HG02938 (cell line): ENCODE results near the gene KLHL18.
A peak's percentile ranks its signal among the peaks of the same experiment; 100 is the strongest.
"Not testable (repeated sequence)": the region's sequence is repeated elsewhere in the genome, so short reads cannot be mapped to it uniquely, and the experiment has no call there.

ENCODE experiments used
- ATAC-seq: cut with Tn5 transposase; IDR thresholded peaks from one replicate; pipeline ENCODE4 v1.9.1; 2021; ENCODE audit warnings: mild to moderate bottlenecking, moderate library complexity; ENCODE audit not compliant: unreplicated experiment

Gene KLHL18

DNA sequence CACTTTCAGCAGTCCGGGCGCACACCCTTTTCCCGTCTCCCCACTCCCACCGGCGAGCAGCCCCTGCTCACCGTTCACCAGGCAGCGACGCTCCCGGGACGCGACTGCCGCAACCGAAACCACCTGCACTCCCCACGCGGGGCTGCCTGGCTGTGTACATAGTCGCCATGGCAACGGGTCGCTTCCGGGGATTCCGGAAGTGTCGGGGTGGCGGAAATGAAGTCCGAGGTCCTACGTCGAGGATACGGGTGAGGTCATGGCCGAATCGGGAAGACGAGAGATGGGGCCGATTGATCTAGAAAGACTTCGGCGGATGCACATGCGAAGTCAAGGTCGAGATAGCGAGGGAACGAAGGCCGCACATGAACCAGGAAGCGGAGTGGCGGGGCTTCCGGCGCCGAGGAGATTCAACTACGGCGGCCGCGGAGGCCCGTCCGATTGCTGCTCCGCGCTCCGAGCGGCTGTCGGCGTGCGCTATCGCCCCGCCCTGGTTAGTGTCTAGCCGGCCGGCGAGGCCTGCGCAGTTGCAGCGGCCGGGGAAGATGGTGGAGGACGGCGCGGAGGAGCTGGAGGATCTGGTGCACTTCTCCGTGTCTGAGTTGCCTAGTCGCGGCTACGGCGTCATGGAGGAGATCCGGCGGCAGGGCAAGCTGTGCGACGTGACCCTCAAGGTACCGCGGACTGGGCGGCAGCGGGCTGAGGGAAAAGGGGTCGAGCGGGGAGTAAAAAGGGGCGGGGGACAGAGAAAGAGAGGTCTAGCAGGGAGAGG is at the start of gene KLHL18, which contains the start of gene KIF9:
TSS of gene KLHL18 (plus strand) at position 521 of the 769 bp plus-strand sequence. CDS start at position 543, 22 bp downstream.
TSS of gene KIF9 (minus strand) at position 376 of the 769 bp plus-strand sequence. CDS start 5,425 bp downstream, outside the sequence.
- ATAC-seq, result peak; percentile 74

GRCh38 chr3:47238017-47238416 is 44.7 kb upstream of the KLHL18 start:
- ATAC-seq, result no peak

DNA sequence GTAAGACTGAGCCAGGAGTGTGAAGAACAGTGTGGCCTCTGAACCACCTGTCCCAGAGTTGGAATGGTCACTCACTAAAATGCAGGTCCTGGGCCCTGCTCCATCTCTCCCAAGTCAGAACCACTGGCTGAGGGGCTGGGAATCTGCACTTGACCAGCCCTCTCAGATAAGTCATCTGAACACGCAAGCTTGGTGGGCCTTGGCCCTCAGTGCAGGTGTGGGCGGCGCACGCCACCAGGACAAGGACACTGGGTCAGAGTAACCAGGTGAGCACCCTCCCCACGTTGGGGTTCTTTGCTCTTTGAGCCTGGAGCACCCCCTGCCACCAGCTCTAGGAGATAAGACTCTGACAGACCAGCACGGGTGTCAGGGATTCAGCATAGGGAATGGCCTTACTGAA is 42.8 kb upstream of the KLHL18 start:
- no peak for ATAC-seq

DNA sequence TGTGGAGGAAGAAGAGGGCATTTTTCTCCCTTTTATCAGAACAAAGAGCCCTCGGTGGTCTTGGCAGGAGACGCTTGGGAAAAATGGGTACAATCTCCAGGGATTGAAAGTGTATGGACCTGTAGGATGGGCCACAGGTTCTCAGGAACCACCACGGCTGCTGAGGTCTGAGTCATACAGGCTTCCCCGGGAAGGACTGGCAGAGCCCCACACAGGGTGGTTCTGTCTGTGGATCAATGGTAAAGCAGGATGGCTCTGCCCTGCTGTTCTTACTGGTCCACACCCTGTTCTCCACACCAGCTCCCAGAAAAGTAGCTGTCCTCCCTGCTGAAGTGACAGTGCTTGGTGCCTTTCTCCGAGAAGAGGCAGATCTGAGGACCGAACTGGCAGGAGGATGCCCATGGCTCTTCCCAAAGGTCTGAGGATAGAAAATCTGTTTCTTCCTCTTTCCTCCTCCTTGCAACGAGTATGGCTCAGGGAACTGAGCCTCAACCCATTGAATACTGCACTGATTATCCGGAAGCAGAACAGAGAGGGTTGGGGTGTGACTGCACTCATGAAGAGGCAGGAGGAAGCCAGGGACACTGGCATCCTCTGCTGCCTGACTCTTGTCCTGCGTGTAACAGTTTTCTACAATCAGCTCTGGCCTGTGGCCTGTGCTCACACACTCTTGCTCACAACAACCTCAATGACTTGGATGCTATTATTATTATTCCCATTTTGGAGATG is 39.2 kb upstream of the KLHL18 start:
- no peak for ATAC-seq

DNA sequence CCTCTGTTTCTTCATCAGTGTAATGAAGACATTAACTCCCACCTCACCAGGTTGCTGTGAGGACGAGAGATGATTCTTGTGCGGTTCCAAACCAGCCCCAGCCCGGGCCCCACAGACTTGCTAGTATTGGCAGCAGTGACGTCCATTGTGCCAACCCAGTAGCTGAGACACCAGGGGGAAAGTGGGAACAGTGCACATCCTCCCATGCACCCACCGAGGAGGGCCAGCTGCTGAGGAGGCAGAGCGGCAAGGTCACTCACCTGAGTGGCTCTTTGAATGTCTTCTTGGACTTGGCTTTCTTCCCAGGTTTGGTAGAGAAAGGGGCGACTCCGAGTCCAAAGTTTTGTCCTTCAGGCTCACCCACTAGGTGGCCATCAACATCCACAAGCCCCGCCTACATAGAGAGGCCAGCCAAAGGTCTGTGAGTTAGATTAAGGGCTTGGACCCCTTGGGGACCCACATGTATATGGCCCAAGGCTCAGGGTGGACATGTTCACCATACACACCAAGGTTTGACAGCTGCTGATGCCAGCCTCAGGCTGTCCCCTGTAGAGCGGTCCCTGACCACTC is 38.1 kb upstream of the KLHL18 start:
- no peak for ATAC-seq

DNA sequence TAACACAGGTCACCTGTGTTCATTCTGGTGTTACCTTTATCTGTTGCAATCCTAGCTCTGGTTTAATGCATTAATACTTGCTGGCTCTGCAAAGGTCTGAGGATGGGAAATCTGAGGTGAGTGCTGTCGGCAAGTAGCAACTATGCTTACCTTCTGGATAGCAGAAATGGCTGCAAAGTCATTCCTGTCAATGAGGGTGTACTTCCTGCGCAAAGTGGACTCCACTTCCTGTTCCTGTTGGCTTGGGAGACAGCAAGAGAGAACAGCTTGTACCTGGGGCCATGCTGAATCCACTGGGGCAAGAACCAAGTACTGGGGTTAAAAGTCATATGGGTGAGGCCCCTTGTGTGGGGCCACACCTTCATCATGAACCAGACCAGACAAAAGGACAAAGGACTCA is 37.5 kb upstream of the KLHL18 start:
- ATAC-seq, result no peak

DNA sequence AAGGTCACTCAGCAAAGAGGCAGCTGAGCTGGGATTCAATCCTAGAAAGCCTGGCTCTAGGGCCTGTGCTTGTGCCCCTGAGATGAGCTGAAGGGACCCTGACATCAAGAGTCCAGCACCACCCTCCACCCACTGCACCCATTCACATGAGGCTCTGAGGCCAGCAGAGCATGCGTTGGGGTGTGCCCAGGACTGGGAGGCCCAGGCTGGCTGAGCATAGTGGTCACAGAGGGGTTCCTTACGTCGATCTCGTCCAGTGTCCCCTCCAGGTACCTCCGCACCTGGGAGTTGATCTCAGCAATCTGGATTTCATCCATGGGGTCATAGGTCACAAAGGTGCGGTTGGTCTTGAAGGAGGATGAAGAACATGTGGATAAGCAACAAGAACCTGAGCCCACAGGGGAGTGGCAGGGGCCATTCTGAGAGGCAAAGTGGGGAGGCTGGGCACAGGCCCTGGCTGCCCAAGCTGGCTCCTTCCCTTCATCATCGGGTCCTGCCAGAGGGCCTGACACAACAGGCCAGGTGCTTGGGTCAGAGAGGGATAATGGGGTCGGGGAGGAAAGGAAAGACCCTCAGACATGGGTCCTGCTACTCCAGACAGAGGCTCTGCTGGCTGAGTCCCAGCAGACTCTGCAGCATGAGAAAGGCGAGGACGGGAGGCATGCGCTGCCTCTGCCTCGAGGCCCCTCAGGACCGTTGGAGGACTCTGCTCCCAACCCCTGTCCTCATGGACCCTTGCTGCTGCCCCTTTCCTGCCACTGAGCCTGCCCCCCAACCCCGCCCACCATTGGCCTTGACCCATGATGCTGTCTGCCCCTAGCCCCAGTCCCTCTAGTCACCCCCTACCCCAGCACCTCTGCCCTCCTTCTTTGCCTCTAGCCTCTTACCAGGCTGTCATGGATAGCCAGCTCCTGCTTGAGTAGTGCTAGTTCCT is 35.3 kb upstream of the KLHL18 start:
- ATAC-seq, result no peak

GRCh38 chr3:47250309-47251060 is 32.3 kb upstream of the KLHL18 start:
- ATAC-seq, result no peak

DNA sequence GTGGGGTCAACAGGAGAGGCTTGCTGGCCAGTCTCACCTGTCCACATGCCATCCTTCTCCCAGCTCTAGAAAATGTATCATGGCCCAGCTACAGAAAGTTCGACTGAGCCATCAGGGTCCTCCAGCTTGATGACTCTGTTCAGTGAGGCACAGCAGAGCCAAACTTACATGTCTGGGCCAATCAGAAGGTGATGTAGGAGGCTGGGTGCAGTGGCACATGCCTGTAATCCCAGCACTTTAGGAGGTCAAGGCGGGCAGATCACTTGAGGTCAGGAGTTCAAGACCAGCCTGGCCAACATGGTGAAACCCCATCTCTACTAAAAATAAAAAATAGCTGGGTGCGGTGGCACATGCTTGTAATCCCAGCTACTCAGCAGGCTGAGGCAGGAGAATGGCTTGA is 31.7 kb upstream of the KLHL18 start:
- not testable (repeated sequence) for ATAC-seq

DNA sequence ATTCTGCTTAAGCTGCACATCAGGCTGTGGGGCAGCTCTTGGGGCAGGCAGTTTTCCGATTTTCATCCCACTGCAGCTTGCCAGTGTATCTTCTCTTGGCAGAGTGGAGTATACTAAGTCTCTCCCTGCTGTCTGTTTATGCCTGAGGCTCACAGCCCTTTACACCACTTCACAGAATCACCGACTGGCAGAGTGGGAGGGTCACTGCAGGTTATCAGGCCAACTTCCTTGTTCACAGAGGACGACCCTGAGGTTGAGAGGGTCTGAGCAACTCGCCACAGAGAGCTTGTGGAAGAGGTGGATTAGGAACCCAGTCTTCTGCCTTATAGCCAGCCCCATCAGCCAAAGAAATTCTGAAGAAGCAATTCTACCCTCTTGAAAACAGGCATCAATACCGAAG is 31.1 kb upstream of the KLHL18 start:
- no peak for ATAC-seq

GRCh38 chr3:47256331-47256730 is 26.4 kb upstream of the KLHL18 start:
- ATAC-seq, result not testable (repeated sequence)

GRCh38 chr3:47259114-47259513 is 23.6 kb upstream of the KLHL18 start:
- ATAC-seq, result no peak

DNA sequence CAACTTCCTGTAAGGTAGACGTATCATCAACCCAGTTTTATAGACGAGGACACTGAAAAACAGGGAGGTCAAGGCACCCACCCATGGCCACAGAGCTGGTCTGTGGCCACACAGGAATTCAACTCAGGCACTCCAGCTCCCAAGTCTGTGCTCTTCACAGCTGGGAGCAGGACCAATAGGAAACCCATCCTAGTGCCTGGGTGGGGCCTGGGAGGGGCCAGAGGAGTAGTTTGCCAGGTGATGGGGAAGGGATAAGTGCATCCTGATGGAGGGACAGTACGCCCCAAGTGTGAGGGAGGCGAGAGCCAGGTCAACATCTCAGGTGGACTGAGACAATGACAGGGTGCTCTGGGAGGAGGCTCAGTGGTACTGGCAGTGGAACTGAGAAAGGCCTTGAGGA is 22.1 kb upstream of the KLHL18 start:
- ATAC-seq, result no peak

GRCh38 chr3:47261301-47261700 is 21.4 kb upstream of the KLHL18 start:
- no peak for ATAC-seq

GRCh38 chr3:47265008-47265407 is 17.7 kb upstream of the KLHL18 start:
- ATAC-seq, result no peak

- ATAC-seq, result no peak
These were observed 16.9 kb upstream of the KLHL18 start for GRCh38 chr3:47265725-47266428.

DNA sequence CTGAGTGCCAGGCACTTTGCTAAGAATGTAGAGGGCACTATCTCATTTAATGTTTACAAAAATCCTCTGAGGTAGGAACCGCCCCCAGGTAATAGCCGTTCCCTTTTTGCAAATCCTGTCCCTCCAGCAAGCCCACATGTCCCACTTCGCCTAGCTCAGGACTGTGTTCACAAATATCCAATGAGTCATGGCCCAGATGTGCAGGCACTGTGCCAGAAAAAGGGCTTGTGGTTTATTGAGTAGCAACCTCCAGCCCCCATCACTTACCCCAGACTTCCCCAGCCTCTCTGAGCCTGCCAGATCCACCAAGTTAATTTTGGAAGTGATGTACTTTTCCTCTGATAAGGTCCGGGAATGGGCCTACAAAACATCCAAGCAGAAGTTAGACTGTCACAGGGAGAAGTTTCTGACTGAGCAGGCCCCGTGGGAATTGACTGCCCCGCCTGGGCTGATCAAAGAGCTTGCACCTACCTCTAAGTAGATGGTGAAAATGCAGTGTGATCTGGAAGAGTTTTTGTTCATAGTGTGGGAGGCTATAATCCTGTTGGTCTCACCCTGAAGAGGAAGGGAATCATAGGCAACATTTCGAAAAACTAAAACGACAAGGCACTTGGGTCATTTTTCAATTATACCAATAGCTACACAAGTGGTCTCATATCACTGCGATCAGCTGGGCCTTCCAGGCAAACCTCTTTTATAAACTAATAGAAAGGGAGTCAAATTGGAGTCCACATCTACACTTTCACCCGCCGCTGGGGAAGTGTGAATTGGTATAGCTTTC is 15.8 kb upstream of the KLHL18 start:
- no peak for ATAC-seq

DNA sequence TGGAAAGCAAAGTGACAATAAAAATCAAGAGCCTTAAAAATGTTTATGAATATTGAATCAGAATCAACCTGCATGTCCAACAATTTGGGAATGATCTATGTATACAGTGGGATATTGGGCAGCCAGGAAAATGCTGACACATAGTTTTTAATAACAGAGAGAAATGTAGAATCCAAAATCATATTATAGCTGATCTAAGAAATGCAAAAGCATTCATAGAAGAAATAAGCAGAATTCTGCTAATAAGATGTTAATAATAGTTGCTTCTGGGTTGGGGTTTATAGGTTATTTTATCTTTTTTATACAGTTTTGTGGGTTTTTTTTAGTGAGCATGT is 15.3 kb upstream of the KLHL18 start:
- ATAC-seq, result no peak

DNA sequence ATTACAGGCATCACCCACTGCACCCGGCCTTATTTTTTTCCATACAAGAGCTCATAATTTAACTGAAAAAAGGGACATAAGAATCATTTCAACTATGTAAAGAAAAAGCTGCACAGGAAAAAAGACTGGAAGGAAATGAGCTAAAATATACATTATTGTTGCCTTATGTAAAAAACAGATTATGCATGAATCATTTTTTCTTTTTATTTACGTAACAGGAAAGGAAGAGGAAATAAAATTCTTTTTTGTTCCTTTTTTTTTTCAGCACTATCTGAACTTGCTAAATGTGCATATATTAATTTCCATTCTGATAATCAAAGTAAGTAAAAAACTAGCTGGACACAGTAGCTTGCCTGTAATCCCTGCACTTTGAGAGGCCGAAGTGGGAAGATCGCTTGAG is 12.2 kb upstream of the KLHL18 start:
- ATAC-seq, result no peak
